Activated CD4-positive, CD25-positive, alpha-beta regulatory T cell (primary cell): ENCODE measurements around the gene CDH4.

ENCODE experiments used
- DNase-seq, 4 experiments: peaks; one replicate each; lab custom pipeline; 2025; lab: John Stamatoyannopoulos, UW

The CDH4 gene

DNA sequence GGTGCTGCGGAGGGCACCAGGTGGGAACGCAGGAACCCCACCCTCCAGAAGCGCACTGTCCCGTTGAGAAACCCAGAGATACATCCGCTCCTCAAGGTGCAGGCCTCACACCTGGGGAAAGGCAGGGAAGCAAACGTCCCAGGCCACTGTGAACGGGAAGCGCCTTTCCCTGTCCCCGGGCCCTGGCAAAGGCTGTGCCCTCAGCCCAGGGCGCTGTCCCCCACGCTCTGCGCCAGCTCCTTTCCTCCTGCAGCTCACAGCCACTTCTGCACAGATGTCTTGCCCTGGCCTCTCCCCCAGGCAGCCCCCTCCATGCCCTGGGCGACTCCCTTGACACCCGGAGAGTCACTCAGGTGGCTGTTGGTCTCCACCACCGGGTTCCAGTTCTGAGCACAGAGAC is 609.8 kb downstream of the CDH4 start:
- DNase-seq: no peak

DNA sequence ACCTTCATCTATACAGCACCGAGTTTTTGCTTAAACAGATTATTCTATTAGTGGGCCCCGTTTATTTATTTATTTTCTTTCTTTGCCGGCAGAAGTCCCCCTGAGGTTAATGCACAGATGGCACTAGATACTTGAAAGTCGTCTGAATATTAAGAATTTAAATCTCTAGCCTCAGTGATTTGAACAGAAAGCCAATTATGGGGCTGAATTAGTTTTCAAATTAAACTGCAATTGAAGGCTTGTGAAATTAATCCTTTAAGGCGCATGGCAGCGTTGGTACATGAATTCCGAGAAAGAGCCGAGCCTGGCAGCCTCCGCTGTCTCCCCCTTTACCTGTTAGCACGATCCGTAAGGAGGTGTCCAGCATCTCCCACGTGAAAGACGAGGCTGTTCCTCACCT is 610.8 kb downstream of the CDH4 start:
- no peak for DNase-seq

DNA sequence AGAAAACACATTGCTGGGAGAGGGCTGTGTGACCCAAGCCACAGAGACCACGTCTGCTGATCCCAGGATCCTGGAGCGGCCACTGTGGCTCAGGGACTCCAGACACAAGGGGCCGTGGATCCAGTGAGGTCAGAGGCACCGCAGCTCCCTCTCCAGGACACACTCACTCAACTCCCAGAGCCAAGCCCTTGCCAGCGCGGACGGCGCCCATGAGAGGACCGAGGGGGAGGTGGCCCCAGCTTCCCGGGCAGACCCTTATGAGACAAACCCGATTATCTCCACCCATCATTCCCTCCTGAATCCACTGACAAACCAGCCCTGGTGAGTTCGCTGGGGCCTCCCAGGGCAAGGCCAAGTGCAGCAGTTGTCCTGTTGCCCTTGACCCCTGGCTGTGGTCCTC is 612.4 kb downstream of the CDH4 start:
- DNase-seq: no peak

DNA sequence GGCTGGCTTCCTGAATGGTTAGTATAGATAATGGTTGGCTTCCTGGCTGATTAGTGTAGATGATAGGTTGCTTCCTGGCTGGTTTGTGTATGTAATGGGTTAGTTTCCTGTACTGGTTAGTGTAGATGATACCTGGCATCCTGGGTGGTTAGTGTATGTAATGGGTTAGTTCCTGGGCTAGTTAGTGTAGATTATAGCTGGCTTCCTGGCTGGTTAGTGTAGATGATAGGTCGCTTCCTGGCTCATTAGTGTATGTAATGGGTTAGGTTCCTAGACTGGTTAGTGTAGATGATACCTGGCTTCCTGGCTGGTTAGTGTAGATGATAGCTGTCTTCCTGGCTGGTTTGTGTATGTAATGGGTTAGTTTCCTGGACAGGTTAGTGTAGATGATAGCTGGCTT is 613.3 kb downstream of the CDH4 start:
- DNase-seq: no peak

DNA sequence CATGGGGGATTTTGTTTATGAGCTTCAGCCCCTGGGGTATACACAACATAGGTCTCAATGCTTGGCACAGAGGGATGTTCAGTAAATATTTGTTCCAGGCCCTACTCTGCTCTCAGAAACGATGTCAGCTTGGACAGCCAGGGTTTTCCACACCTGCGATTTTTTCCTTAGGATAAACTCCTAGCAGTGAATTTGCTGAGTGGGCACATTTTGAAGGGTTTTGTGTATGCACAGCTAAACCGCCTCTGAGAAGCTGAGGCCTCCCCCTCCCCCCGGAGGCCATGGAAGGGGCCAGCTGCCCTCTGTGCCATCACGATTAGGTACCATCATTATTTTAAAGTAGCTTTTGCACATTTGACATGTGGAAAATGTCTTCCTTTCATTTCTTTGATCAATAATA is 614.1 kb downstream of the CDH4 start:
- DNase-seq: no peak

DNA sequence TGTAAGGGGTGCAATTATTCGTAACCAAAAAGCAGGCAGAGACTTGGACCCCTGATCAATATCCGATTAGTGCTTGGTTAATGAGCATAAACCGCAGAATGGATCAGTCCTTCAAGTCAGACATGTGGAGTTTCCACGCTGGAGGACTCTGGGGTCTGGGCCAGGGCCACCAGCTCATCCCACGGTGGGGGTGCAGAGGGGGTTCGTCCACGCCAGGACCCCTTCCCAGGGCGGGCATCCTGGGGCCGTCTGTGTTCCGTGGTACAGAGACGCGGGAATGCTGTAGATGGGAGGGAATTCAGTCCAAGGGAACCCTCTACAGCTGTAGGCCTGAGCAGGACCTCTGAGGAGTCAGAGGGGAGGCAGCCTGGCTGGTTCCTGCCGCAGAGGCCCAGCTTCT is 615.9 kb downstream of the CDH4 start:
- DNase-seq: no peak

DNA sequence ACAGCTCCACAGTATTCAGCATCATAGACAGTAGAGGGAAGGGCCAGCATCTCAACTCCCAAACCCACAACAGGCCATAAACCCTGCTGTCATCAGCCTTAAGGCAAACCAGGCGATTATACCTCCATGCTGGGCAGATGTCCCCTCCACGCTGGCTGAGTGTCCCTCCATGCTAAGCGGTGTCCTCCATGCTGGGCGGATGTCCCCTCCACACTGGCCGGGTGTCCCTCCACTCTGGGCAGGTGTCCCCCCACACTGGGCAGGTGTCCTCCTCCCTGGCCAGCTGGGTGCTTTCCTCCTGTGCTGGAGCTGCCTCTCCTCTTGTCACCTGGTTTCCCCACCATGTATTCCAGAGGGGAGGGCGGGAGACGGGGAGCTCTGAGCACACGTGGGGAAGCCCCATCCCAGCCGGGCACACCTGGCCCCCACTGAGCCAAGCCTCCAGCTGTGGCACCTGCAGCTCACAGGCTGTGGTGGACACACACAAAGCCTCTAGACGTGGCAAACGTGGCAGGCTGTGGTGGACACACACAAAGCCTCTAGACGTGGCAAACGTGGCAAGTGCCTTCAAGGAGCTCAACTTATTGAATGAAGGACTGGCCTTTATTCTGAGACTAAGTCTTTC is 616.5 kb downstream of the CDH4 start:
- DNase-seq: no peak

DNA sequence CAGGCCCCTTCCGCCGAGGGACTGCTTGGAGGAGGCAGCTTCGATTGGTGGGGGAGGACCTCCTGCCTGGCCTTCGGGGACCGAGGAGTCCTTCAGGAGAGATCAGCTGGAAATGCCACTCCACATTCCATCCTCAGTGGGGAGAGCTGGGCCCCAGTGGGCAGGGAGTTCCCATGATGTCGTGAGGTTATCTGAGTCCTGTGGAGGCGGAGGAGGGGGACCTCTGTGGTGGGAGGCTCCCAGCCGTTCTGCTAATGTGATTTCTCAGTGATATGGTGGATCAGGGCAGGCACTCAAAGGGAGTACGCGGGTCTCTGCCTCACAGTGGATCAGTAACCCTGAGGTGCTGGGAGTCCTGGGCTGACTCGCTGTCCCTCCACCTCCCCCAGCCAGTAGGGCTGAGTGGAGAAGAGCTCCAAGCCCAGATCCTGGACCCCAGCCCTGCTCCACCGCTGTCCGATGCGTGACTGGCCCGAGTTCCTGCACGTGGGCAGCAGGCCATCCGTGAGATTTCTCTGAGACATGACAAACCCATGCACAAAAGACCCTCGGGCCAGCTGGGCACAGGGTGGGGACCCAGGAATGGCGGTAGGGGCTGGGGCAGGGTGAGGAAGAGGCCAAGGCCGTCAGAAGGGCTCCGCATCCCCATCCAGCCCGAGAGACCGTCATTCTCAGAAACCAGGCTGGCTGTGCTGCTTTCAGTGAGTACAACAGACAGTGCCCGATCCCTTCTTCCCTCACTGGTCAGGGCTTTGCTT is 617.9 kb downstream of the CDH4 start:
- no peak for DNase-seq

DNA sequence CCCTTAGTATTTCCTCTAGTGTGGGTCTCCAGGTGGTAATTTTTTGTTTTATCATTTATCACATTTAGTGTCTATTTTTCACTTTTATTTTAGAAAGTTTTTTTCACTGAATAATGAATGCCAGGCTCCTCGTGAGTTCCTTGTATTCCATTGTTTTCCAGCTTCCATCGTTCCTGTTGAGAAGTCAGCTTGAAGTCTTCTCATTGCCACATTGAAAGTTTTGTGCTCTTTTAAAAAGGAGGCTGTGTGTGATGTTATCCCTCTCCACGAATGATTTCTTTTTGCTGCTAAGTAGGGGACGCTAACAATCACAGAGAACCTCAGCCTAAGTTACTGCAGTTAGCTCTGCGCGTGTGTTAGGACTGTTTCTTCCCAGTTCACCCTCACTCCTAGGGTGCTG is 619.1 kb downstream of the CDH4 start:
- DNase-seq: no peak

DNA sequence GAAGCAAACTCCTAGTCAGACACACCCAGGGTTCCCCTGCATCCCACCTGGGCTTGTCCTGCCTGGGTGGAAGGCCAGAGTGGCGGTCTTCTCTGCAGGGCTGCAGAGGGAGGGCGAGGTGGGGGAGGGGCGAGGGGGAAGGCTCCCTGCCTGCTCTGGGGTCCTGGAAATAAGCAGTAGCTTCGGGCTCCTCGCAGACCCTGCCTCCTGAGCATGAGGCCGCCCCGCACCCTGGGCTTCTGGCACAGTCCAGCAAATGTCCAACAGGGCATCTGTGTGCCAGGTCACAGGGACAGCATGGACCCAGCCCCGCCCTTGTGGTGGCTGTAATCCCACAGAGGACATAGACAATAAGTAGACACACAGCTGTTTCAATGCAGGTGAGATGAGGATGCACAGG is 619.9 kb downstream of the CDH4 start:
- DNase-seq: no peak

DNA sequence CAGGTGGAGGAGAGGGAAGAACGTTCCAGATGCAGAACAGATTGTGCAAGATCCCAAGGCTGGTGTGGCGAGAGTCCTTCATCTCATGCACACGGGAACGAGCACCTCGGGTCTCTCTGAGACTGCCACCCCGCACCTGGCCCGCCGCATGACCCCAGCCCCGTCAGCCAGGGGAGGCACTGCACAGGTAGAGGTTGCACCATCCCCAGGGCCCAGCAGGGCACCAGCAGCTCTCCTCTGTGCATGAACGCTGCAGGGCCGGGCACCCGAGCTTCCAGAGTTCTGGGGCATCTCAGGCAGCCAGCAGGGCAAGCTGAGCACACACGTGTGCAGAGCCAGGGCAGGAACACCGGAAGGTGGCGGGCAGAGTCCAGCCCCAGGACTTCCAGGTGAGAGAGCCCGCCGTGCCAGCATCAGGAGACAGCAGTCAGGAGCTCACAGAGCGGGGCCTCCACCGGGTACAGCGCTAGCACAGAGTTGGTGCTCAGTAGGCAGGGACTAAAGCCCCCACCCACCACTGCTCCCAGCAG is 620.4 kb downstream of the CDH4 start:
- DNase-seq: no peak

DNA sequence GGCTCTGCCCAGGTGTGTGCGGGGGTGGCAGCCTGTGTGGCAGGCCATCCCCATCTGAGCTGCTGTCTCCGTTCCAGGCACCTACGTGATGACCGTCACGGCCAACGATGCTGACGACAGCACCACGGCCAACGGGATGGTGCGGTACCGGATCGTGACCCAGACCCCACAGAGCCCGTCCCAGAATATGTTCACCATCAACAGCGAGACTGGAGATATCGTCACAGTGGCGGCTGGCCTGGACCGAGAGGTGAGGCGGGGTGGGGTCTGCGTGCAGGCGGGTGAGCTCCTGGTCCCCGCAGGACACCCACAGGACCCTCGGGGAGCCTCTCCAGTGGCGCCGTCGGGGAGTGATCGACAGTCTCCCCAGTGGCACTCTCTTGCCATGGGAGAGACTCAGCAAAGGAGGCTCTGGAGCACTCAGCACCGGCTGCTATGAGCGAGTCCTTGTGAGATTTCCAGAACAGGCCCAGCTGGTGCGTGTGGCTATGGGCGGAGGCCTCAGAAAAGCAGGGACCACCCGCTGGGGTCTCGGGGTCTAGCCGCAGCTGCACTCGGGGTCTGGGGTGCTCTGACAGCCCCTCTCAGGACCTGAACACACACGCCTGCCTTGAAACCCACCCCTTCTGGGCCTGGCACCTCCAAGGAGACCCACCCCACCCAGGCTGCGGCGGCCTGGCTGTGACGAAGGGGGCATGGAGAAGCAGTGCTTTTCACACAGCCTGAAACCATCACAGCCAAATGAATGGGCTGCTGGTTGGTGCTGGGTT is 621.8 kb downstream of the CDH4 start:
- no peak for DNase-seq

DNA sequence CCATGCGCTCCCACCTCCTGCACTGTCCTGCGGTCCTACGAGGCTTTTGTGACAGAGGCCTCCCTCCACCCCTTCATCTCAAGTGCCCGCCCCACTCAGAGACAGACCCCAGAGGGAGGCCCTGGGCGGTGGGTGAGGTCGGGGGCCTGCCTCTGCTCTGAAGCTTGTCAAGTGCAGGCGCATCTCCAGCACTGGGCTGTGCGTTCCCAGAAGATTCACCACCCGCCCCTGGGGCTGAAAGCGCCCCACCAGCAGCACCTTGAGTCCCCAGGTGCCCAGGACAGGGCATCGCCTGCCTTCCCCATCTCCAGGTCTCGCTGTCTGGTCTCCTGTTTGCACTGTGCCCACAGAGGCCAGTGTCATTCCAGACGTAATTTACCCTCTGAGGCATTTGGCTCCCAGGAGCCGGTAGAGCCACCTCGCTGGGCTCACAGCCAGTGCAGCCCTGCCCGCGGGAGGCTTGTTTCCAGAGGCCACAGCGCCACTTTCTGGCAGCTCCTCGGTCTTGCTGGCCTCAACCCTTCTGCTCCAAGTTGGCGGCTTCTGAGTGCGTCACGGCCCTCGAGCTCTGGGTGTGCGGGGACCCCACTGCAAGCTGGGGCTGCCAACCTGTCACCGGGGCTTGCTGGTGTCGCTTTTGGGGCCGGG is 622.5 kb downstream of the CDH4 start:
- DNase-seq: no peak

DNA sequence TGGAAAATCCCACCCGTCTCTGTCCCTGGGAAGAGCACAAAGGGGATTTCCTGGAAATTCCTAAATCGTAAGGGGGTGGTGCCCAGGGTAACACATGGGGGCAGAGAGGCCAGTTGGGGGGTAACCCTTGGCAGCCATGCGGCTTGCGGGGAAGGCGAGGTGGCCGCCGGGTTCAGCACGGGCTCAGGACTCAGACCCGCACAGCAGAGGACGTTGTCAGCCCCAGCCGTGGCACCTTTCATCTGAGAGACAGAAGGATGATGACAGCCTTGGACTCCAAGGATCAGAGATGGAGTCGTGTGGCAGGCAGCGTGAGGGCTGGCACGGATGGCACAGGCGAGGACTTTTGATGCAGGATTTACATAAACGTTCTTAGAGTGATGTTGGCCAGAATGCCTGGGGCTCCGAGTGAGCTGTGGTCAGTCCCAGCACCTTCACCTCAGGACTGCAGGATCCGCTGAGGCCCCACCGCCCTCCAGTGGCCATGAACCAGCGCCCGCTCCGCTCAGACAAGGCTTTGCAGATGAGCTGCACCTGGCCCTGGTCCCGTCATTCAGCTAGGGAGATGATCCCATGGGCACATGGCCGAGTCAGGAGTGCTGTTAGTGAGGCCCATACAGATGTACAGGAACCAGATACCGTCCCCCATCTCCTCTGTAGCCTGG is 623.3 kb downstream of the CDH4 start:
- no peak for DNase-seq

DNA sequence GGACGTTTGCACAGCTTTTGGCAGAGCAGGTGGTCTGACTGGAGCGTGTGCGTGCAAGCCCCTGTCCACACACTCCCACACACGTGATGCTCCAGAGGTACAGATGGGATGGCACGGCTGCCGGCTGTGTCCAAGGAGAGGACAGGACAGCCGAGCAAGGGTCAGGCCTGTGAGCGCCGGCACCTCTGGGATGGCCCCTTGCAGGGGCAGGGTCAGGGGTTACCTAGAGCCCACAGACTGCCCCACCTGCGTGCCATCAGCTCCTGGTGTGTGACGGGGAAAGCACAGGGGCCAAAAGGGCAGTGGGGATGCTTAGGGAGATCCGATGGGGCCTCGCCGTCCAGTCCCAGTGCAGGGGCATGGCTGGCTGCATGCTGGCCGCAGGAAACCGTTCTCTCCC is 623.9 kb downstream of the CDH4 start:
- DNase-seq: no peak

DNA sequence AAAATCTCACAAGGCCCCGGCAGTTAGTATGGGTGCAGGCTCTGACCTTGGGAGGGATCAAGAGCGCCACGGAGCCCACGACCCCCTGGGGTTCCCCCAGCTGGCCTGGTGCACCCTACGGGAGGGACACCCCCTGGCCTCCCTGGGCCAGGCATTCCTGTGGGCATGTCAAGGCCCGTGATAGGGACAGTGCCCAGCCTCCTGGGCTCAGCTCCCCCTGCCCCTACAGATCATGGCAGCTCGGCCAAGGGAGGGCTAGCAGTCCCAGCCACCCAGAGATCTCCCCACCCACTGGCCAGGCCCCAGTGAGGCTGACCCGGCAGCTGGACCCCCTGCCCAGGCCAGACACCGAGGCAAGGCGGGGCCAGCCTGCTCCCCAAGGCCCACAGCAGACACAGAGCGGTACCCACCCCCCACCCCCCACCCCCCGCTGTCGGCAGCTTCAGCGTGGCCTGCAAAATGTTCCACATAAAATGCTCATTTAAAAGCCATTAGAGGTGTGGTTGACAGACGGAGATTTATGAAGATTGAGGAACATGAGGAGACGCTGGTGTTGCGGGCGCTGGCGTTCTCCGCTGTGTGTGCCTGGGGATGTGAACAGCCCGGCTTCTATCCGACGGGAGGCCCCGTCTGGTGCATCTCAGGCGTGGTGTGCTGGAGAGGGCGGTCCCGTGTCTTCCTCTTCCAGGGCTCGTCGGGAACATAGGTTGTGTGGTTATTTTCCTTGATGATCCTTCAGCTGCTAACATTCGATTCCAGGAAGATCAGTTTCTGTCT is 625.1 kb downstream of the CDH4 start:
- DNase-seq: no peak

DNA sequence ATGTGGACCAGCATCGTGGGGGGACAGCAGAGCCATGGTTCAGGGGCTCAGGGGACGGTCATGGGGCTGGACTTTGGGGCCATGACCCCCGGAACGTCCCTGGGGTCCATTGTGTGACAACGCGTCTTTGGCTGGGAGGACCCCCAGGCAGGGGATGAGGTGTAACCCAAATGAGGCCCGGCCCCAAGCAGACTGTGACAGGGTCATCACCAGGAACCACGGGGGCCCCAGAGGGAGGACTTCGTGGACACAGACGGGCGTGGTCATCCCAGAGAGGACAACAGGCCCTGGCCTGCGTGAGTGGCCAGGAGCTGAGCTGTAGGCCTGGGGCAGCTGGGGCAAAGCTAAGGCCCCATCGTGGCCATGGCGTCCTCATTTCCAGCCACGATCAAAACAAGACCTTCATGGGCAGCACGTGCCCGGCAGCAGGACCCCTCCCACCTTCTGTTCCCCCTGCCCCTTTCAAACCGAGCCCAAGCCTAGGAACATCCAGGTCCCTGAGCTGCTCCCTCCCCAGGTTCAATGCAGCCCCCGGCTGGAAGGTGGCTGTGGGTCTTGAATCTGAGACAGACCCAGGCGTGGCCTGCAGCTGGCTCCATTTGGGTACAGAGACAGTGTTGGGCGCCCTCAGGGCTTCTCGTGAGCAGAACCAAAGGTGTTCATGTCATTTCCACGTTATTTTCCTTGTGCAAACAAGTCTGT is 625.9 kb downstream of the CDH4 start:
- DNase-seq: no peak

DNA sequence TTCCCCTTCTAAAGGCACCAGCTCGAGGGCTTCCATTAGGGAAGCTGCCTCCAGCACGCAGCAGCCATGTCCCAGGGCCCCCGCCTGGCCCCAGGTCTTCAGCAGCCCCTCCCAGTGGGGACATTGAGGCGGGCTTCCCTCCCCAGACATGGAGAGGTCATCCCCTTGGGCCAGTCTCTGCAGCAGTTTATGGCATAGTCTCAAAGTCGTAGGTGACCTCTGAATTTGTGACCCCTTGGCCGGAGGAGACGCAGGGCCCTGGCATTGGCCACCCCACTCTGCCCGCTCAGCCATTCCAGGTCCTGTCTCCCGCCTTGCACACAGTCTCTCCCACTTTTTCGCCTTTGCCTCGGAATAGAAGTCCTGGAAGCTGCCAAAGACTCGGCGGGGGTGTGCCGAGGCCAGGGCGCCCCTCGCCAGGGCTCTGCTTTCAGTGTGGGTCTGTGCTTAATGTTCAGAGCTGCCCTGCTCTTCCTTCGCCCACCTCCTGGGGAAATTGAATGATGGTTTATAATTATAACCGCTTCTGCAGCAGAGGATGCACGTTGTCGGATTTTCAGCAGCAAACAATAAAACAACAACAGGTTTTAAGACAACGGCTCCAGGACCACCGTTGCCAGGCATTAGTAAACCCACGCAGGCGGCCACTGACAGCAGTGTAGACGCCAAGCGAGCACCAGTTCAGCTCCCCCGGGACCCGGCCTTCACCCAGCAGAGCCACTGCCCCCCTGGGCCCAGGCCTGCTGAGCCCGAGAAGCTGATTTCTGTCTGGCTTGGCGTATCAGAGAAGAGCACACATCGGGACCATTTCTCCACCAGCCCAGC is 626.6 kb downstream of the CDH4 start:
- no peak for DNase-seq

DNA sequence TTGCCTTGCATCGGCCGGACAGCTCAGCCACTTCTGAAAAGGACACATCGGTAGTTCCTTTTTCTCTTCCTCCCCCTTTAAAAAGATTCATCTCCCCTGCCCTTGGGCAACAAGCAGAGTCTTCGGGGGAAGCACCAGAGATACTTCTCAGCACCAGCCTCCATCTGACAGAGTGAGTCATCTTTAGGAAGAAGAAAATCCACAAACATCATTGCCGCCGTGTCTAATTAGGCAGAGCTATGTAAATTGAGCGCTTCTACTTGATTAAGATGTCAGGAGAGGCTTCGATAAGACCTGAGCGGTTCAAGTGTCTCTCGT is 627.2 kb downstream of the CDH4 start:
- DNase-seq: no peak

DNA sequence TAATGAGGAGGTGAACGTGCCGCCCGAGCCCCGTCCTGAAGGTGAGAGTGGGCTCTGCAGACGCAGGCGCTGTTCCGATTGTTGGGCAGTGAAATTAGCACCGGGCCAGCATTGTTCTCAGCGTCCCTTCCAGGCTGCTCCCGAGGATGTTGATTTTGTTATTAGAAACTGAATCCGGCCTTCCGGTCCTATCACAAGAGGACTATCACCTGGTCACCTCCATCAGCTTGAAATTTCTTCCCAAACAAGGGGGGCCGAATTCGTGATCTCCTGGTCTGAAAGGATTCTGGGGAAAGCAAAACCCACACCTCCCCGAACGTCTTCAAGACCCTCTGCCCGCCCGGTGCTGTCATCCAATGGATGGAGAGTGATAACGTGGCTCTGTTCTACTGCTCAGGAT is 627.6 kb downstream of the CDH4 start:
- DNase-seq: no peak
